SK-N-SH (cell line): Measurements from ENCODE around the gene TARS1. TPM values are rescaled to one million over a fixed set of nuclear protein-coding genes. Genes with fewer than 3 reads are reported as not detected.

Experiments
- CTCF ChIA-PET: fragments of 300-600, 350-600 bp; formaldehyde crosslinking; extraction: SDS; loops from one replicate; lab custom pipeline; 2021; lab: Yijun Ruan, JAX
- POLR2A ChIA-PET: fragments of 350-600 bp; sonication (Branson Sonifier 250); formaldehyde crosslinking; extraction: SDS; loops from one replicate; lab custom pipeline; 2020; ENCODE audit warnings: antibody characterized with exemption, inconsistent platforms; lab: Yijun Ruan, JAX
- DNase-seq: peaks from one replicate; pipeline ENCODE4 v3.0.0; 2012
- H2AFZ ChIP-seq: fragments of 200-600 bp; sonication (generic); 2 replicates; pipeline ENCODE4 v1.8.1; 2016; ENCODE audit warnings: antibody characterized with exemption, mild to moderate bottlenecking, low read depth
- H3F3A ChIP-seq: fragments of 200-600 bp; sonication (generic); replicated peaks from 2 replicates; pipeline ENCODE3; 2016; ENCODE audit warnings: antibody characterized with exemption, mild to moderate bottlenecking; ENCODE audit not compliant: insufficient read depth
- H3K27ac ChIP-seq, 2 experiments: fragments of 200-500 bp in 1 of 2; fragments of 200-600 bp in 1 of 2; sonication (Bioruptor generic) in 1 of 2; sonication (generic), shearing (Covaris generic) in 1 of 2; 2 replicates each; pipeline versions ENCODE4 v1.5.1 to v1.6.1; 2014 to 2016; ENCODE audit warnings: low read depth in 2 of 2, inconsistent platforms in 1 of 2, low read length in 1 of 2, mild to moderate bottlenecking in 1 of 2, mixed read lengths in 1 of 2
- H3K27me3 ChIP-seq: fragments of 200-600 bp; sonication (generic), shearing (Covaris generic); 2 replicates; pipeline ENCODE4 v1.6.1; 2016; ENCODE audit warnings: mixed run types; ENCODE audit not compliant: insufficient read depth
- H3K36me3 ChIP-seq, 2 experiments: fragments of 200-500 bp in 1 of 2; fragments of 200-600 bp in 1 of 2; sonication (Bioruptor generic) in 1 of 2; sonication (generic) in 1 of 2; replicated peaks in 1 of 2; 2 replicates each; pipeline versions ENCODE3 to v1.5.1; 2014 to 2016; ENCODE audit warnings: low read length in 1 of 2, mild to moderate bottlenecking in 1 of 2; ENCODE audit not compliant: insufficient read depth in 2 of 2, control insufficient read depth in 1 of 2
- H3K4me1 ChIP-seq, 2 experiments: fragments of 200-500 bp in 1 of 2; fragments of 200-600 bp in 1 of 2; sonication (Bioruptor generic) in 1 of 2; sonication (generic), shearing (Covaris generic) in 1 of 2; 2 replicates each; pipeline versions ENCODE4 v1.5.1 to v1.6.1; 2014 to 2016; ENCODE audit warnings: low read depth in 1 of 2, low read length in 1 of 2, mixed run types in 1 of 2; ENCODE audit not compliant: insufficient read depth in 2 of 2, control insufficient read depth in 1 of 2
- H3K4me2 ChIP-seq: fragments of 200-600 bp; sonication (generic), shearing (Covaris generic); 2 replicates; pipeline ENCODE4 v1.6.1; 2017; ENCODE audit warnings: mixed run types
- H3K4me3 ChIP-seq, 2 experiments: fragments of 200-500 bp in 1 of 2; fragments of 200-600 bp in 1 of 2; sonication (Bioruptor generic) in 1 of 2; sonication (generic), shearing (Covaris generic) in 1 of 2; 2 replicates each; pipeline versions ENCODE4 v1.5.1 to v1.8.1; 2014 to 2016; ENCODE audit warnings: low read depth in 2 of 2, inconsistent platforms in 1 of 2, low read length in 1 of 2, mild to moderate bottlenecking in 1 of 2, mixed read lengths in 1 of 2, moderate library complexity in 1 of 2
- H3K79me2 ChIP-seq: fragments of 200-600 bp; sonication (generic); 2 replicates; pipeline ENCODE4 v1.8.1; 2017; ENCODE audit warnings: mild to moderate bottlenecking; ENCODE audit not compliant: insufficient read depth
- H3K9ac ChIP-seq: fragments of 200-600 bp; sonication (generic); 2 replicates; pipeline ENCODE4 v1.6.1; 2017; ENCODE audit warnings: mixed run types
- H3K9me2 ChIP-seq: fragments of 200-600 bp; sonication (generic); 2 replicates; pipeline ENCODE4 v1.6.1; 2017; ENCODE audit warnings: mixed run types
- H3K9me3 ChIP-seq: fragments of 200-600 bp; sonication (generic); 2 replicates; pipeline ENCODE4 v1.6.1; 2017; ENCODE audit warnings: mixed run types, mild to moderate bottlenecking, moderate library complexity
- H4K20me1 ChIP-seq: fragments of 200-600 bp; sonication (generic); 2 replicates; pipeline ENCODE4 v1.6.1; 2017; ENCODE audit warnings: mild to moderate bottlenecking, mixed run types; ENCODE audit not compliant: insufficient read depth
- CHD2 ChIP-seq: fragments of 150-350 bp; IDR thresholded peaks from 2 replicates; pipeline ENCODE4 v1.6.1; 2018; ENCODE audit warnings: low read length; ENCODE audit not compliant: partially characterized antibody
- ELF1 ChIP-seq: IDR thresholded peaks from 2 replicates; pipeline ENCODE4 v1.4.0; 2012
- FOXJ3 ChIP-seq: sonication (generic); formaldehyde crosslinking; IDR thresholded peaks from 2 replicates; pipeline ENCODE4 v1.5.1; 2020; ENCODE audit warnings: mild to moderate bottlenecking, missing genetic modification reagents
- MEF2A ChIP-seq: IDR thresholded peaks from 2 replicates; pipeline ENCODE4 v1.4.0; 2012; ENCODE audit warnings: low read depth, borderline replicate concordance
- NRF1 ChIP-seq: IDR thresholded peaks from 2 replicates; pipeline ENCODE4 v1.6.1; 2012; ENCODE audit warnings: low read depth, mild to moderate bottlenecking, low read length
- PBX3 ChIP-seq: IDR thresholded peaks from 2 replicates; pipeline ENCODE4; 2012
- REST ChIP-seq: IDR thresholded peaks from 2 replicates; pipeline ENCODE4 v1.6.1; 2012; ENCODE audit warnings: mild to moderate bottlenecking, low read depth, low read length, moderate library complexity
- SIN3A ChIP-seq: IDR thresholded peaks from 2 replicates; pipeline ENCODE4 v1.6.1; 2012; ENCODE audit warnings: low read depth, mild to moderate bottlenecking, low read length, moderate library complexity, borderline replicate concordance
- YY1 ChIP-seq: IDR thresholded peaks from 2 replicates; pipeline ENCODE4 v1.4.0; 2012; ENCODE audit warnings: low read depth, mild to moderate bottlenecking
- WGBS: methylation state at CpG from one replicate; pipeline ENCODE4 v1.1.6; 2017; ENCODE audit warnings: low lambda C conversion rate; 5-methylcytosine and 5-hydroxymethylcytosine counted together
- polyA plus RNA-seq, 3 experiments: library from polyadenylated mRNA; depleted of rRNA; stranded (reverse); fragments of >200 nt; gene quantifications; 2 replicates each; pipeline ENCODE4 v1.2.3, GENCODE V29; 2012
- TF ChIP-seq, protein P1 (sequence below): fragments of 150-350 bp; IDR thresholded peaks from 2 replicates; pipeline ENCODE4 v1.6.1; 2017; ENCODE audit warnings: antibody characterized with exemption, low read length, low read depth, borderline replicate concordance

TARS1 gene
- polyA plus RNA-seq, 1 of the 3 experiments (the other 2 are of a cell fraction), result 58.4 TPM

GRCh38 chr5:33477816-33478215 is 37.1 kb downstream of the TARS1 start:
- no peak overlapping the region for H3K4me2 ChIP-seq
- no peak overlapping the region for H2AFZ ChIP-seq
- no peaks in the 10 kb centered on the region for H3K27me3 ChIP-seq
- 97% methylated on average over 2 of the region's 2 CpGs for WGBS
- H3K9me3 ChIP-seq, result no peaks in the 10 kb centered on the region
- no peaks in the 10 kb centered on the region for H3K79me2 ChIP-seq
- no peak overlapping the region for H3K27ac ChIP-seq
- H3K9me2 ChIP-seq, result no peaks in the 10 kb centered on the region
- DNase-seq, result no peak
- no peaks in the 10 kb centered on the region for H4K20me1 ChIP-seq
- peaks cover 24 to 32% of the 10 kb centered on the region in 2 experiments for H3K36me3 ChIP-seq
- no peaks in the 10 kb centered on the region for H3K4me1 ChIP-seq
- POLR2A ChIA-PET, result no interaction called here
- H3K4me3 ChIP-seq, result no peak overlapping the region
- no peak overlapping the region for H3K9ac ChIP-seq
- TF ChIP-seq MEF2A, result no peak
- no peak for TF ChIP-seq FOXJ3 (CRISPR knock-in tag)
- no peak for TF ChIP-seq YY1
- no peak for TF ChIP-seq REST
- TF ChIP-seq SIN3A, result no peak
- TF ChIP-seq, protein P1, sequence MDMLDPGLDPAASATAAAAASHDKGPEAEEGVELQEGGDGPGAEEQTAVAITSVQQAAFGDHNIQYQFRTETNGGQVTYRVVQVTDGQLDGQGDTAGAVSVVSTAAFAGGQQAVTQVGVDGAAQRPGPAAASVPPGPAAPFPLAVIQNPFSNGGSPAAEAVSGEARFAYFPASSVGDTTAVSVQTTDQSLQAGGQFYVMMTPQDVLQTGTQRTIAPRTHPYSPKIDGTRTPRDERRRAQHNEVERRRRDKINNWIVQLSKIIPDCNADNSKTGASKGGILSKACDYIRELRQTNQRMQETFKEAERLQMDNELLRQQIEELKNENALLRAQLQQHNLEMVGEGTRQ, result no peak
- TF ChIP-seq PBX3, result no peak
- TF ChIP-seq ELF1, result no peak
- H3F3A ChIP-seq, result peaks cover 6% of the 10 kb centered on the region
- CTCF ChIA-PET, result interaction anchor here (1.2 kb wide), 2 partner anchors 8 to 16 kb away, joined by 3 to 4 read pairs; no protein-coding TSS in a partner anchor

GRCh38 chr5:33479311-33479710 is 38.5 kb downstream of the TARS1 start:
- Histone ChIP-seq H3K4me3 (no peak overlapping the region), H4K20me1 (no peaks in the 10 kb centered on the region), H3K27me3 (no peaks in the 10 kb centered on the region), H3K79me2 (no peaks in the 10 kb centered on the region), H2AFZ (no peak overlapping the region), H3K4me1 (no peaks in the 10 kb centered on the region), H3K27ac (no peak overlapping the region), H3K9ac (no peak overlapping the region), H3K9me3 (no peaks in the 10 kb centered on the region), H3K36me3 (peaks cover 11 to 17% of the 10 kb centered on the region in 2 experiments), H3K4me2 (no peak overlapping the region), H3K9me2 (no peaks in the 10 kb centered on the region), H3F3A (peaks cover 6% of the 10 kb centered on the region)
- ChIA-PET POLR2A (no interaction called here), CTCF (interaction anchor here (0.6 kb wide), 1 partner anchor 11 kb away, joined by 3 read pairs; no protein-coding TSS in a partner anchor)
- WGBS, result 99% methylated on average over 3 of the region's 3 CpGs
- no peak for TF ChIP-seq CHD2
- no peak for TF ChIP-seq NRF1
- no peak for DNase-seq
